Progenitor cell of endocrine pancreas (in vitro differentiated cells): ENCODE results near the gene TAPBPL. TPM values are rescaled to one million over a fixed set of nuclear protein-coding genes. Genes with fewer than 3 reads are reported as not detected.
"Not testable (repeated sequence)": the region's sequence is repeated elsewhere in the genome, so short reads cannot be mapped to it uniquely, and the experiment has no call there.

ENCODE experiments used
- DNase-seq: peaks from one replicate; pipeline ENCODE4 v3.0.0; 2021; ENCODE audit warnings: low spot score; ENCODE audit not compliant: unreplicated experiment
- H3K27ac Mint-ChIP-seq: 2 replicates; pipeline ENCODE4 v1.8.0; 2021; ENCODE audit warnings: mild to moderate bottlenecking, moderate library complexity, mixed read lengths
- H3K27me3 Mint-ChIP-seq: 2 replicates; pipeline ENCODE4 v1.8.0; 2021; ENCODE audit warnings: mixed read lengths
- H3K36me3 Mint-ChIP-seq: 2 replicates; pipeline ENCODE4 v1.8.0; 2022; ENCODE audit warnings: mixed read lengths; ENCODE audit not compliant: insufficient read depth
- H3K4me1 Mint-ChIP-seq: 2 replicates; pipeline ENCODE4 v1.8.0; 2021; ENCODE audit warnings: low read depth, mixed read lengths
- H3K4me3 Mint-ChIP-seq: 2 replicates; pipeline ENCODE4 v1.8.0; 2021; ENCODE audit warnings: low read depth, mild to moderate bottlenecking, moderate library complexity, mixed read lengths
- H3K9me3 Mint-ChIP-seq: 2 replicates; pipeline ENCODE4 v1.8.0; 2021; ENCODE audit warnings: low read depth, mixed read lengths
- CTCF ChIP-seq: fragments of 200-600 bp; sonication (generic); IDR thresholded peaks from one replicate; pipeline ENCODE4 v1.5.0; 2021; ENCODE audit warnings: antibody characterized with exemption, mild to moderate bottlenecking; ENCODE audit not compliant: unreplicated experiment
- total RNA-seq: library from RNA; stranded (reverse); gene quantifications from 2 replicates; pipeline ENCODE4 v1.2.1, GENCODE V29; 2021

TAPBPL gene
- total RNA-seq, 1 donor from 2014 or later = 2.4 TPM

GRCh38 chr12:6478416-6478815 lies 26.6 kb downstream of the TAPBPL start:
- peak overlapping the region; percentile 74 for H3K27ac Mint-ChIP-seq
- TF ChIP-seq CTCF = no peak
- DNase-seq = no peak
- peaks cover 5% of the 10 kb centered on the region for H3K4me1 Mint-ChIP-seq
- H3K27me3 Mint-ChIP-seq = peaks cover 19% of the 10 kb centered on the region
- H3K9me3 Mint-ChIP-seq = peaks cover 4% of the 10 kb centered on the region
- peaks cover 2% of the 10 kb centered on the region for H3K36me3 Mint-ChIP-seq
- H3K4me3 Mint-ChIP-seq = no peak overlapping the region

- Mint-ChIP-seq H3K9me3 (no peaks in the 10 kb centered on the region), H3K4me3 (no peak overlapping the region), H3K4me1 (peaks cover 6% of the 10 kb centered on the region), H3K27ac (no peak overlapping the region), H3K36me3 (peaks cover 2% of the 10 kb centered on the region), H3K27me3 (peaks cover 3% of the 10 kb centered on the region)
- TF ChIP-seq CTCF = no peak
- DNase-seq = no peak
Measured at GRCh38 chr12:6488240-6488639, 36.4 kb downstream of the TAPBPL start.

GRCh38 chr12:6489449-6489848 lies 37.6 kb downstream of the TAPBPL start:
- H3K36me3 Mint-ChIP-seq = peaks cover 2% of the 10 kb centered on the region
- H3K4me1 Mint-ChIP-seq = peaks cover 8% of the 10 kb centered on the region
- peaks cover 3% of the 10 kb centered on the region for H3K27me3 Mint-ChIP-seq
- no peak overlapping the region for H3K4me3 Mint-ChIP-seq
- H3K27ac Mint-ChIP-seq = no peak overlapping the region
- DNase-seq = no peak
- no peak for TF ChIP-seq CTCF
- H3K9me3 Mint-ChIP-seq = no peaks in the 10 kb centered on the region

- H3K27me3 Mint-ChIP-seq, DNase-seq, H3K27ac Mint-ChIP-seq, H3K9me3 Mint-ChIP-seq, H3K4me3 Mint-ChIP-seq, H3K36me3 Mint-ChIP-seq: not testable (repeated sequence)
- peaks cover 20% of the 10 kb centered on the region for H3K4me1 Mint-ChIP-seq
Measured at GRCh38 chr12:6490673-6491072, 38.8 kb downstream of the TAPBPL start.

- DNase-seq = peak; percentile 99
- Mint-ChIP-seq H3K27me3 (peaks cover under 1% of the 10 kb centered on the region), H3K4me1 (peaks cover 22% of the 10 kb centered on the region), H3K4me3 (peak within 1 kb of the TSS; percentile 88), H3K27ac (peak within 1 kb of the TSS; percentile 98), H3K9me3 (no peaks in the 10 kb centered on the region), H3K36me3 (peaks cover 5% of the 10 kb centered on the region)
- no peak for TF ChIP-seq CTCF
Measured at GRCh38 chr12:6492838-6493496, 41.1 kb downstream of the TAPBPL start, which contains the start of gene MRPL51. Gene MRPL51, minus strand, starts transcription at chr12:6493262. Its CDS starts 126 bp downstream, at chr12:6493136.
